Motor neuron (in vitro differentiated cells): ENCODE measurements around the gene ITGB1. TPM values are rescaled to one million over a fixed set of nuclear protein-coding genes. Genes with fewer than 3 reads are reported as not detected.
"Not testable (repeated sequence)": the region's sequence is repeated elsewhere in the genome, so short reads cannot be mapped to it uniquely, and the experiment has no call there.

Source experiments
- ATAC-seq, 8 experiments: fragments of 200-7000 bp; cut with Tn5 transposase; replicated peaks in 6 of 8; 2 replicates each; pipeline ENCODE4 v1.8.0; 2021; ENCODE audit warnings: mild to moderate bottlenecking in 8 of 8, moderate library complexity in 8 of 8
- H3K27ac ChIP-seq, 2 donors: fragments of 250-450 bp; sonication (Bioruptor Pico); 2 replicates each; pipeline ENCODE4 v1.9.0; 2021; ENCODE audit warnings: antibody characterized with exemption in 2 of 2, mild to moderate bottlenecking in 2 of 2, moderate library complexity in 1 of 2
- H3K4me1 ChIP-seq, 2 donors: fragments of 250-450 bp; sonication (Bioruptor Pico); replicated peaks in 1 of 2; 2 replicates each; pipeline ENCODE4 v1.6.1; 2021; ENCODE audit warnings: antibody characterized with exemption in 2 of 2, mild to moderate bottlenecking in 2 of 2, moderate library complexity in 1 of 2
- H3K4me3 ChIP-seq, 5 donors: fragments of 250-450 bp; sonication (Bioruptor Pico); 2 replicates each; pipeline ENCODE4 v1.9.0; 2021; ENCODE audit warnings: antibody characterized with exemption in 5 of 5, mild to moderate bottlenecking in 5 of 5, moderate library complexity in 4 of 5
- WGBS, 10 experiments: fragments of 450-650 bp; shearing (Covaris generic); methylation state at CpG; one replicate each; pipeline ENCODE4 v1.0.0; 2022; 5-methylcytosine and 5-hydroxymethylcytosine counted together
- in situ Hi-C, 9 experiments: fragments of 400-800 bp; cut with MboI; loops; one replicate each; pipeline ENCODE4 v1.15.0; 2021; ENCODE audit warnings: low sequenced_read_pairs in 9 of 9, low pct_unique_long_range_greater_than_20kb in 2 of 9; ENCODE audit not compliant: unreplicated experiment in 9 of 9
- total RNA-seq, 8 experiments: library from RNA; unstranded; fragments of 300-600 nt; gene quantifications; 2 replicates each; pipeline versions ENCODE4 v1.2.3 to v1.2.4, GENCODE V29; 2022

ITGB1 gene
- total RNA-seq, 8 experiments from 2014 or later: 112 to 1,583 (median 288) TPM

DNA sequence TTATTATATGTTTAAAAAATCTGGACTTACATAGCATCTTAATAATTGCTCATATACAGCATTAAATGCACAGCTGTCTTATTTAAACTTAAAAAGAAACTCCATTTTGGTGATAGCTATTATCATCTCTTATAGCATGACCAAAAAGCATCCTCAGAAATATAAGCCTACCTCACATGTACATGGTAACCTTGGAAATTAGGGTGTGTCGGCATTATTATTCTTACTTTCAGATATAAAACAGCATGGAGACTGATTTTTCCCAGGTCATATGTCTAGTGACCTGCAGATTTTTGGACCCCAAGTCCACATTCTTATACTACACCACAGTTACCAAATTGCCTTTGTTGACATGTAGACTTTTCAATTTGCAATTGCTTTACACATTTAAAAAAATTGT, 29.1 kb upstream of the ITGB1 start:
- no peak for ATAC-seq
- WGBS, 10 experiments: 92 to 100% (median 100%) methylated on average over 1 of the region's 1 CpG; no CpG with 5 or more reads in 4 of the 10 experiments
- Histone ChIP-seq H3K4me3 (no peak overlapping the region), H3K4me1 (peaks cover 13 to 14% of the 10 kb centered on the region in 2 donors), H3K27ac (no peak overlapping the region)
- in situ Hi-C loops: no loop called here

DNA sequence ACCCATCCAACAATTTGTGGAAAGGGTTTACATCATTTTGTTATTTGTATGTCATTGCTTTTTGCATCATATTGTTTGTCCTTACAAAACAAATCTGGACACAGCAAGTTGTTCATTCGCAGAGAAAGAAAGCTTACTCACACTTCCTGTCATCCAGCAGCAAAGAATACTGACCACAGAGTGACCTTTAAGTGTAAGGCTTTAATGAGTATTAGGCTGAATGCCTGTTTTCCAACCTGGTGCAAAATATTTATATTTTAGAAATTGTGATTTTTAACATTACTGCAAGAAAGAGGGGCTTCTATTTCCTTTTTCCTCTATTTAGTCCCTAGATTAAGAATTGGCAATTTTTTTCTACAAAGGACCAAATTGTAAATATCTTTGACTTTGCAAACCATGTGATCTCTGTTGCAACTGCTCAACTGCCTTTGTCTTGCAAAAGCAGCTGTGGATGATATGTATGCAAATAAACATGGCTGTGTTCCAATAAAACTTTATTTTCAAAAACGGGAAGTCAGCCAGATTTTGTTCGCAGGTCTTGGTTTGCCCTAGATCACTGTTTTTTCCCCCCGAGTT, 27.8 kb upstream of the ITGB1 start:
- peak in 4 of 8 experiments; percentile 32 to 51 (median 40) for ATAC-seq
- in situ Hi-C loops: no loop called here
- Histone ChIP-seq H3K4me3 (no peak overlapping the region), H3K27ac (no peak overlapping the region), H3K4me1 (peaks cover 26 to 27% of the 10 kb centered on the region in 2 donors)
- whole genome bisulfite sequencing, 10 experiments: 10 to 77% (median 53%) methylated on average over 1 to 4 of the region's 4 CpGs

DNA sequence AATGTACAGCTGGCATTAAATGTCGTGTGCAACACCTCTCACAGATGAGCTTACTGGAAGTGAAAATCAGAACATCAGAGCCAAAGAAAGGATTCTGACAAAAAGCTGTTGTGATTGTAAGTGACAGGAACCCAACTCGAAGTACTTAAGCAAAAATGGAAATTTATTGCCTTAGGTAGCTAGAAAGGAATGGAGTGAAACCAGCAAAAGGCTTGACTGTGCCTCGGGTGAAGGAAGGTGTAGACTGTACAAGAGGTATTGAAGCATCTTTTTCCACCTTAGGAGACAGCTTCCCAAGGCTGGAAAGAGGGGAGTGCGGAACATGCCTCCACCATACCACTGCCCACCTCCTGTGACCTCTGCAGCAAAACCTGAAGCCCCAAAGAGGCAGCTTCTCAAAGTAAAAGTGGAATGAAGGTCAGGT, 27.3 kb upstream of the ITGB1 start:
- no peak overlapping the region for H3K4me3 ChIP-seq
- no peak overlapping the region for H3K27ac ChIP-seq
- in situ Hi-C loops: no loop called here
- no peak for ATAC-seq
- H3K4me1 ChIP-seq: peaks cover 28 to 30% of the 10 kb centered on the region in 2 donors
- WGBS, 10 experiments: 57 to 100% (median 85%) methylated on average over 1 to 4 of the region's 4 CpGs; no CpG with 5 or more reads in 2 of the 10 experiments

DNA sequence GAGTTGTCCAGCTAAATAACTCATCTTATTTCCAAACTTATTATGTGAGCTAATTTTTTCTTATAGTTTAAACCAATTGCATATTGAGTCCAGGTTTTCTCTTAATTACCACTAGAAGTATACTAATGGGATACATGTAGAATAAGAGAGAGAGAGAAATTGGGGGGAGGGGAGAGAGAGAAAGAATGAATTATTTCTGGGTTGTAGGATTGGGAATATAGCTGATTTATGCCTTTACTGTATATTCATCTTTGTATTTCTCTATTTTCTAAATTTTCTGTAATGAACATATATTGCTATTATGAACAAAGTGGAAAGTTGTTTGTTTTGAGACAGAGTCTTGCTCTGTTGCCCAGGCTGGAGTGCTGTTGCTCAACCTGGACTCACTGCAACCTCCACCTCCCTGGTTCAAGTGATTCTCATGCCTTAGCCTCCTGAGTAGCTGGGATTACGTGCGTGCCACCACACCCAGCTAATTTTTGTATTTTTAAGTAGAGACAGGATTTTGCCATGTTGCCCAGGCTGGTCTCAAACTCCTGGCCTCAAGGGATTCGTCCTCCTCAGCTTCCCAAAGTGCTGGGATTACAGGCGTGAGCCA, 26.1 kb upstream of the ITGB1 start:
- ATAC-seq: no peak
- H3K4me1 ChIP-seq: peaks cover 32 to 37% of the 10 kb centered on the region in 2 donors
- 89 to 100% (median 99%) methylated on average over 1 to 4 of the region's 4 CpGs; no CpG with 5 or more reads in 4 of the 10 experiments for WGBS, 10 experiments
- H3K4me3 ChIP-seq: no peak overlapping the region
- no peak overlapping the region for H3K27ac ChIP-seq
- in situ Hi-C loops: no loop called here

DNA sequence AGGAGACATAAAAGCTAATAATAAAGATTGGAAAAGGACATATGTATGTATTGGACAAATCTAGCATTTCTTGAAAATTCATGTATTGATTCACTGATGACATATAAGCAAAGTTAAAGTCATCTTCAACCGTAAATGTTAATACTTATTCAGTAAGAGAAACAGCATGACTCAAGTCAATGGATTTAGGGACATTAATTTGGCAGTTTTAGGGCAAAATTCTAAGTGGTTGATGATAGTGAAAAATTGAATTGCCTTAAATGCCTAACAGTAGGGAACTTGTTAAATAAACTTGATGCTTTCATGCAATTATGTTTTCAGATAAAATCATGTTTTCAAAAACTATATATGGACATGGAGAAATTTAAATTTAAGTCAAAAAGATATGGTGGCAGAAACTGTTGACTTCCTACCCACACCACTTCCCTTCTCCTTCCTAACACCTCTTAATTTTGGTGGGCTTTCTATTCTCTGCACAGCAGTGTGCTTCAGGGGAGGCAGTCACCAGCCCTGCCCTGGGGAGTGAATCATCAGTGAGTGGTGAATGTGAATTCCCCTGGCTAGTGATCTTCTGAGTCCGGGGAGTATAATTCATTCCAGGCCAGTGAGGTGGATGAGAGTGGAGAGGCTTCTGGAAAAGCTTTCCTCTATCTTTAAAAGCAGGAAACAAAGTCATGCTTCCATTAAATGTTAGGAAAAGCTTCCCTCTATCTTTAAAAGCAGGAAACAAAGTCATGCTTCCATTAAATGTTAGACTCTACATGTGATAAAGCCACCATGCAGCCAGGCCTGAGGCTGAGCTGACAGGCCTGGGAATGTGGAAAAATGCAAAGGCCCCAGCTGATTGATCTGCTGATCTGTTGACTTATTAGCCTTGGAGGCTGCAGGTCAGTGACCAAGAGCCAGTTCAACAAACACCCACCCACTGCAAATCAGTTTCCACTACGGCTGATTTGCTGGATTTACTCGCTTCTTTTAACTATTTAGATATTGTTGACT, 25.2 kb upstream of the ITGB1 start:
- in situ Hi-C loops: no loop called here

DNA sequence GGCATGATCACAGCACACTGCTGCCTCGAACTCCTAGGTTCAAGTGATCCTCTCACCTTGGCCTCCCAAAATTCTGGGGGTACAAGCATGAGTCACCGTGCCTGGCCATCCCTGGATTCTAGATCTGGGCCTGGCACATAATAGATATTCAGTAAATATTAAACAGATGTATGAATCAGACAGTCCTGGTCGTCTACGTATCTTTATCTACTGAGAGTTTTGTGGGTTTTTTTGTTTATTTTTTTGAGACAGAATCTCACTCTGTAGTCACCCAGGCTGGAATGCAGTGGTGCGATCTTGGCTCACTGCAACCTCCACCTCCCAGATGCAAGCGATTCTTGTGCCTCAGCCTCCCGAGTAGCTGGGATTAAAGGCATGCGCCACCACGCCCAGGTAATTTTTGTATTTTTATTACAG, 24.3 kb upstream of the ITGB1 start:
- Histone ChIP-seq H3K27ac (no peak overlapping the region), H3K4me1 (peaks cover 32 to 37% of the 10 kb centered on the region in 2 donors), H3K4me3 (no peak overlapping the region)
- ATAC-seq: no peak
- in situ Hi-C loops: no loop called here
- 6 to 86% (median 40%) methylated on average over 1 to 9 of the region's 9 CpGs; no CpG with 5 or more reads in 1 of the 10 experiments for WGBS, 10 experiments

More for the DNA sequence above, 25.2 kb upstream of the ITGB1 start:
- H3K4me3 ChIP-seq: no peak overlapping the region
- WGBS, 10 experiments: 30 to 74% (median 44%) methylated on average over 2 to 4 of the region's 4 CpGs; no CpG with 5 or more reads in 1 of the 10 experiments
- ATAC-seq: peak in 6 of 8 experiments; percentile 7 to 45 (median 27)
- H3K4me1 ChIP-seq: peaks cover 32 to 37% of the 10 kb centered on the region in 2 donors
- H3K27ac ChIP-seq: peak overlapping the region; percentile 30 to 38

DNA sequence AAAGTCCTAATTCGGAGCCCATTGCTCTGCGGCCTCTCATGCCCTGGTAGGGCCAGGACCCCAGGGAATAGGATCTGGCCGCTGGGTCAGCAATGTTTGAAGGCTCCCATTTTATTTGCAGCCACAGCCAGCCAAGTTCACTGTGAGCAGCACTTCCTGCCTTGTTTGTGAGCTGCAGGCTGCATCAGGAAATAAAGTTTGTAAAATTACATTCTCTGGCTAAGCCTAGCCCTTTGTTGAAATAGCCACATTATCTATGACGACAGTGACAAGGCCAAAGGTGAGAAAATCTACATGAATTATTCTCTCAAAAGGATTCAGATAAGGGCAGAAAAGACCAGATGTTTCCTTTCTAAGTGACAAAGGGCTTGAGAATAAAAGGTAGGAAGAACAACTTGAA, 23.7 kb upstream of the ITGB1 start:
- ATAC-seq: no peak
- in situ Hi-C loops: no loop called here
- WGBS, 10 experiments: 17 to 79% (median 28%) methylated on average over 1 to 4 of the region's 4 CpGs; no CpG with 5 or more reads in 1 of the 10 experiments
- H3K4me3 ChIP-seq: no peak overlapping the region
- peaks cover 32 to 37% of the 10 kb centered on the region in 2 donors for H3K4me1 ChIP-seq
- H3K27ac ChIP-seq: peak overlapping the region in 1 of 2 donors; percentile 85

DNA sequence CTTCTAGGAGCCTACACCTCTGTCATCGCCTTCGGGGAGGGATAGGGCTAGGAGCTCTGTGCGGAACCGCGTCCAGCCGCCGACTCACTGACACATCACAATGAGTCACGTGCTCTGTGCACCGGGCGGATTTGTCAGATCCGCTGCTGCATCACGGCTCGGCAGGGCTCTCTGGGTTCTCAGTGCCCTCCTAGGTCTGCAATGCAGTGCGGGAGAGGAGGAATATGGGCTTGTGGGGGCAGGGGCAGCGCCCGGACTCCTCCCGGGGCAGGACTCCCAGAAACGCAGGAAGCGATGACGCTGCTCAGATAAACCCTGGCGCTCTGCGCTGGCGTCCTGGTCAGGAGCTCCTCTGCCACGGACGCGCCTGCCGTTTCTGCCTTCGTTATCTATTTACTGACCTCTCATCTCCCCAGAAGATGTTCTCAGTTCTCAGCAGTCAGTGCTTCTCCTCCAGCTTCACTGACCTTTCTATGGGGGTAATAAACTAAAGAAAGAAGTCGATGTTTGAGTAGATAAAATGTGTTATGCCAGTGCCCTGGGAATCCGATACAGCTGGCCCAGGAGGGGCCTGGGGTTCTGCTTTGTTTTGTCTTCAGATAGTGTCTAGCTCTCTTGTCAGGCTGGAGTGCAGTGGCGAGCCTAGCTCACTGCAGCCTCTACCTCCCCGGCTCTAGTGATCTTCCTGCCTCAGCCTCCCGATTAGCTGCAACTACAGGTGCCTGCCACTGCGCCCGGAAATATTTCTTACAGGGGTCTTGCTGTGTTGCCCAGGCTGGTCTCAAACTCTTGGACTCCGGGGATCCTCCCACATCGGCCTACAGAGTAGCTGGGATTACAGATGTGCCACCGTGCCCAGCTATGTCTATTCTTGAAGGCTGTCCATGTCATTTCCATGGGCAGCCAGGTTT, 22.8 kb upstream of the ITGB1 start:
- Histone ChIP-seq H3K4me3 (peak overlapping the region; percentile 28 to 36 (median 31)), H3K27ac (peak overlapping the region; percentile 85 to 92), H3K4me1 (peaks cover 32 to 37% of the 10 kb centered on the region in 2 donors)
- peak; percentile 84 to 98 (median 95) for ATAC-seq
- in situ Hi-C loops: no loop called here
- WGBS, 10 experiments: 4 to 80% (median 19%) methylated on average over 1 to 24 of the region's 38 CpGs; no CpG with 5 or more reads in 1 of the 10 experiments

DNA sequence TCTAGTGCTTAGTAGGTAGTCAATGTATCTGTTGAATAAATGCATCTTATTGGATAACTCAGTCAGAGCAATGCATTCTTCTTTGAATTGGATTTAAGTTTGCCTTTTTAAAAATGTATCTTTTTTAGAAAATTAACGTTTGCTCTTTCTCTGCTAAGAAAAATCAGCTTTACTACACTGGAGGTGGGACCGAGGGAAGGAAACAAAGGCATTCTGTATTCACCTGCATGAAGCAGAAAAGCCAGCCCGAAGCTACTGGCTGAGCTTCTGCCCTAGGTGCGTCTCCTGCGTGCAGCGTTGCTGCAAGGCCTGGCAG, 22.2 kb upstream of the ITGB1 start:
- H3K27ac ChIP-seq: peak overlapping the region; percentile 85 to 92
- in situ Hi-C loops: no loop called here
- WGBS, 10 experiments: 0 to 20% (median 0%) methylated on average over 1 to 6 of the region's 6 CpGs; no CpG with 5 or more reads in 2 of the 10 experiments
- H3K4me3 ChIP-seq: peak overlapping the region; percentile 28 to 36 (median 31)
- no peak for ATAC-seq
- H3K4me1 ChIP-seq: peaks cover 28 to 37% of the 10 kb centered on the region in 2 donors

DNA sequence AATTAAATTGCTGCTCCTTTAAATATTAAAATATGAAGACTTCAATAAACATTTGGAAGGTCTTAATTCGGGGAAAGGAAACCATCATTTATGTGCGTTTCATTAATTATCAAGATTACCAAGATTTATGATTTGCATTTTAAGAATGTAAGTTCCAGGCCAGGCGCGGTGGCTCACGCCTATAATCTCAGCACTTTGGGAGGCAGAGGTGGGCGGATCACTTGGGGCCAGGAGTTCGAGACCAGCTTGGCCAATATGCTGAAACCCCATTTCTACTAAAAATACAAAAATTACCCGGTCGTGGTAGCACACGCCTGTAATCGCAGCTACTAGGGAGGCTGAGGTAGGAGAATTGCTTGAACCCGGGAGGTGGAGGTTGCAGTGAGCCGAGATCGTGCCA, 21.7 kb upstream of the ITGB1 start:
- Histone ChIP-seq H3K4me1 (peaks cover 28 to 37% of the 10 kb centered on the region in 2 donors), H3K27ac (peak overlapping the region; percentile 85 to 92), H3K4me3 (peak overlapping the region in 1 of 5 donors; percentile 34)
- WGBS, 10 experiments: 17 to 97% (median 91%) methylated on average over 1 to 14 of the region's 14 CpGs; no CpG with 5 or more reads in 1 of the 10 experiments
- ATAC-seq, in situ Hi-C loops: not testable (repeated sequence)

DNA sequence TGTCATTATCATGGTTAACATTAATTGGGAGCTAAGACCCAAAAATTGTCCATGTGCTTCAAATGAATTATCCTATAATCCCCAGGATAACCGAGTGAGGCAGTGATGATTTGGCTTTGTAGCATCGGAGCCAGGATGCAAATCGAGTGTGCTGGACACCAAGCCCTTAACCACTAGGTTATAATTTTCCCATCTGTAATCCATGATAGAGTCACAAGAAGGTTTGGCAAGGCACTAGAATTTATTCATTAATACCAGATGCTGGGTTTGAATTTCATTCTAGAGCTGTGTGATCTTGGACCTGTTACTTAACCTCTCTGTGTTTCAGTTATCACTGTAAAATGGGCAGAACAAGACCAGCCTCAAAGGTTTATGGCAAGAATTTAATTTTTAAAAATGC, 21.0 kb upstream of the ITGB1 start:
- no peak overlapping the region for H3K27ac ChIP-seq
- ATAC-seq: no peak
- H3K4me3 ChIP-seq: no peak overlapping the region
- in situ Hi-C loops: no loop called here
- peaks cover 28 to 37% of the 10 kb centered on the region in 2 donors for H3K4me1 ChIP-seq
- WGBS, 10 experiments: 0 to 100% (median 18%) methylated on average over 1 to 3 of the region's 3 CpGs; no CpG with 5 or more reads in 4 of the 10 experiments
